HCT116 (cell line): ENCODE measurements around the gene OR14I1. TPM values are rescaled to one million over a fixed set of nuclear protein-coding genes. Genes with fewer than 3 reads are reported as not detected.
"Not testable (repeated sequence)": the region's sequence is repeated elsewhere in the genome, so short reads cannot be mapped to it uniquely, and the experiment has no call there.

Source experiments
- ATAC-seq: fragments of 200-7000 bp; cut with Tn5 transposase; 2 replicates; pipeline ENCODE4 v1.9.1; 2020; ENCODE audit warnings: mild to moderate bottlenecking, moderate library complexity
- BruUV-seq: library from RNA; stranded (reverse); fragments of 400-500 nt; replicated peaks from 2 replicates; lab custom pipeline; 2021; lab: Mats Ljungman, UMichigan
- CTCF ChIA-PET: fragments of 300-600 bp; sonication (Branson Sonifier 250); formaldehyde crosslinking; loops from one replicate; lab custom pipeline; 2021; ENCODE audit warnings: antibody characterized with exemption; lab: Charles Lee
- POLR2A ChIA-PET: fragments of 300-600, 350-600 bp; sonication (Branson Sonifier 250); formaldehyde crosslinking; loops from one replicate; lab custom pipeline; 2021; ENCODE audit warnings: antibody characterized with exemption; lab: Charles Lee
- RAD21 ChIA-PET, 2 experiments: fragments of 300-600 bp; sonication (Branson Sonifier 250); formaldehyde crosslinking; loops; one replicate each; lab custom pipeline; 2023; ENCODE audit warnings: low total read pairs in 2 of 2; ENCODE audit not compliant: uncharacterized antibody in 2 of 2, unreplicated experiment in 2 of 2, low non-redundant PET in 1 of 2; lab: Charles Lee
- DNase-seq: peaks from one replicate; pipeline ENCODE4 v3.0.0-alpha.2; 2010; ENCODE audit warnings: low read depth, low spot score
- H2AFZ ChIP-seq: fragments of 200-600 bp; shearing (Covaris generic), sonication (generic); 2 replicates; pipeline ENCODE4 v1.6.1; 2017; ENCODE audit warnings: low read depth, mixed run types, mixed read lengths, antibody characterized with exemption, low read length; ENCODE audit not compliant: poor library complexity, severe bottlenecking
- H3K27ac ChIP-seq: 2 replicates; pipeline ENCODE4 v1.5.1; 2012; ENCODE audit warnings: low read depth, low read length
- H3K27me3 ChIP-seq: fragments of 200-600 bp; sonication (generic); 2 replicates; pipeline ENCODE4 v1.6.1; 2016; ENCODE audit warnings: mixed run types, low read length, mixed read lengths; ENCODE audit not compliant: insufficient read depth
- H3K36me3 ChIP-seq, 2 experiments: fragments of 200-500 bp in 1 of 2; fragments of 200-600 bp in 1 of 2; sonication (Bioruptor generic) in 1 of 2; sonication (generic) in 1 of 2; 2 replicates each; pipeline versions ENCODE4 v1.5.1 to v1.6.1; 2014 to 2016; ENCODE audit warnings: low read length in 2 of 2, inconsistent platforms in 1 of 2, mixed read lengths in 1 of 2, mixed run types in 1 of 2; ENCODE audit not compliant: insufficient read depth in 2 of 2, control insufficient read depth in 1 of 2
- H3K4me1 ChIP-seq, 2 experiments: fragments of 200-600 bp in 1 of 2; sonication (generic) in 1 of 2; 2 replicates each; pipeline versions ENCODE4 v1.5.1 to v1.6.1; 2012 to 2017; ENCODE audit warnings: low read length in 2 of 2, inconsistent platforms in 1 of 2, mild to moderate bottlenecking in 1 of 2, mixed read lengths in 1 of 2, mixed run types in 1 of 2, moderate library complexity in 1 of 2; ENCODE audit not compliant: insufficient read depth in 2 of 2, control insufficient read depth in 1 of 2
- H3K4me2 ChIP-seq: fragments of 200-600 bp; sonication (generic); 2 replicates; pipeline ENCODE4 v1.6.1; 2017; ENCODE audit warnings: mixed run types, low read length, mixed read lengths
- H3K4me3 ChIP-seq, 2 experiments: fragments of 200-600 bp in 1 of 2; sonication (generic) in 1 of 2; replicated peaks in 1 of 2; 2 replicates each; pipeline ENCODE4 v1.5.1; 2011 to 2016; ENCODE audit warnings: low read length in 2 of 2, control low read depth in 1 of 2, low read depth in 1 of 2, mild to moderate bottlenecking in 1 of 2, mixed read lengths in 1 of 2, mixed run types in 1 of 2
- H3K79me2 ChIP-seq: fragments of 200-600 bp; sonication (generic); 2 replicates; pipeline ENCODE4 v1.6.1; 2017; ENCODE audit warnings: mild to moderate bottlenecking, mixed run types, low read length, moderate library complexity, mixed read lengths; ENCODE audit not compliant: insufficient read depth
- H3K9ac ChIP-seq: fragments of 200-600 bp; sonication (generic); 2 replicates; pipeline ENCODE4 v1.6.1; 2016; ENCODE audit warnings: low read length, mixed read lengths
- H3K9me2 ChIP-seq: fragments of 200-600 bp; sonication (generic), shearing (Covaris generic); 2 replicates; pipeline ENCODE4 v1.6.1; 2017; ENCODE audit warnings: mixed run types, mild to moderate bottlenecking, moderate library complexity; ENCODE audit not compliant: insufficient read depth
- H3K9me3 ChIP-seq, 2 experiments: fragments of 200-500 bp in 1 of 2; fragments of 200-600 bp in 1 of 2; sonication (Bioruptor generic) in 1 of 2; sonication (generic) in 1 of 2; 2 replicates each; pipeline ENCODE4 v1.6.1; 2014 to 2017; ENCODE audit warnings: low read length in 2 of 2, mixed read lengths in 2 of 2, inconsistent platforms in 1 of 2, low read depth in 1 of 2, mild to moderate bottlenecking in 1 of 2, mixed run types in 1 of 2, moderate library complexity in 1 of 2; ENCODE audit not compliant: control insufficient read depth in 1 of 2, insufficient read depth in 1 of 2
- H4K20me1 ChIP-seq: fragments of 200-600 bp; sonication (generic), shearing (Covaris generic); 2 replicates; pipeline ENCODE4 v1.6.1; 2017; ENCODE audit warnings: mixed run types, mild to moderate bottlenecking, moderate library complexity; ENCODE audit not compliant: insufficient read depth
- intact Hi-C: fragments of 100-400 bp; cut with micrococcal nuclease; formaldehyde crosslinking; loops from 2 replicates; pipeline ENCODE4 v1.10.0; 2022
- total RNA-seq: library from RNA; stranded (reverse); gene quantifications from one replicate; pipeline ENCODE4 v1.2.1, GENCODE V29; 2021; ENCODE audit not compliant: unreplicated experiment

OR14I1 gene
- total RNA-seq, 1 experiment from 2014 or later, result not detected

DNA sequence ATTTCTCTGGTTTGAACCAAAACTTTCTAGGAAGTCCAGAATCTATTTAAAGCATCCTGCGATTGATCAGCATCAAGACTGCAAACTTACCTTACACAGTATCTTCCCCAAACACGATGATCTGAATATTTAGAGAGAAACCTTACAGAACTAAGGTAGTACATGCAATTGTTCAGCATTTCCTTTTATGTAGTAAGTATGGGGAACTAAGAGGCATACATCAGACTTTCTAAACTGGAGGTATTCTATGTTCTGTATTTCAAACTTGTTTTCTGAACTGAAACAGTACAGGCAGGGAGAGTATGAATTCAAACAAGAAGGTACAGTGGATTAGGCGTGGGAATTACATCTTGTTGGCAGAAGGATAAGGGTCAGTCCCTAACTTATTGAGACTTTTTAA is 47.2 kb downstream of the OR14I1 start, which contains the start of gene OR2T27:
OR2T27 (minus strand) TSS at position 175 of the 400 bp plus-strand sequence. CDS start 4,644 bp downstream, outside the sequence.
- H2AFZ ChIP-seq, H3K4me3 ChIP-seq, ATAC-seq, H3K9me2 ChIP-seq, CTCF ChIA-PET, POLR2A ChIA-PET, H3K9ac ChIP-seq, RAD21 ChIA-PET, BruUV-seq, DNase-seq, H3K27ac ChIP-seq, H3K27me3 ChIP-seq, H3K4me2 ChIP-seq, H4K20me1 ChIP-seq, H3K79me2 ChIP-seq, H3K4me1 ChIP-seq, H3K9me3 ChIP-seq, intact Hi-C loops, H3K36me3 ChIP-seq: not testable (repeated sequence)

Other genes with a start within 250 kb of the OR14I1 start
- not detected for gene OR2T3, start 229.4 kb downstream of the OR14I1 start, total RNA-seq
- not detected for gene OR2T5, start 214.2 kb downstream of the OR14I1 start, total RNA-seq
- not detected for gene OR2G6, start 194.7 kb downstream of the OR14I1 start, total RNA-seq
- not detected for gene OR2T29, start 140.0 kb downstream of the OR14I1 start, total RNA-seq
- gene OR2T34, start 128.0 kb downstream of the OR14I1 start, total RNA-seq, result not detected
- not detected for gene OR2T10, start 105.1 kb downstream of the OR14I1 start, total RNA-seq
- not detected for gene OR2T11, start 67.7 kb downstream of the OR14I1 start, total RNA-seq
- gene OR2T35, start 57.5 kb downstream of the OR14I1 start, total RNA-seq, result not detected
- gene OR2T27, start 47.2 kb downstream of the OR14I1 start, total RNA-seq, result not detected
- gene LYPD8, start 53.0 kb upstream of the OR14I1 start, total RNA-seq, result not detected
- 22.3 TPM for gene SH3BP5L, start 123.1 kb upstream of the OR14I1 start, total RNA-seq
- 27.6 TPM for gene ZNF672, start 135.5 kb upstream of the OR14I1 start, total RNA-seq
- gene ZNF692, start 156.3 kb upstream of the OR14I1 start, total RNA-seq, result 76.2 TPM
- gene PGBD2, start 203.5 kb upstream of the OR14I1 start, total RNA-seq, result 5.1 TPM